ENCODE data around the gene PARP4. TPM values are rescaled to one million over a fixed set of nuclear protein-coding genes. Genes with fewer than 3 reads are reported as not detected.
"Not testable (repeated sequence)": the region's sequence is repeated elsewhere in the genome, so short reads cannot be mapped to it uniquely, and the experiment has no call there.

Gene PARP4
- total and polyA plus RNA-seq, 8 donors = 46.8 to 76.8 (median 54.2) TPM

DNA sequence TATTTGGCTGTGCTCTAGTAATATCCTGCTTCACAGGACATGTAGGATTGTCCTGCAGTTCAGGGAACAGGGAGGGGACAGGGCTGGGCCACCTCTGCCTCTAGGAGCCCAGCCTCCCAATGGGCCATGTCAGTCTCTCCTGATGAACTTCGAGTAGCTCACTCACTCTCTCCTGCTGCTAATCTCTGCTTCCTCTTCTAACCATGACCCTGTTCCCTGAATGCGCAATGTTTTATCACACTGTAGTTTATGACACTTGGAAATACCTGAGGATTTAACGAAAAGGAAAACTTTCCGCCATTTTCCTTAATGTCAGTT is 9.2 kb downstream of the PARP4 start:
- H3K9me3 ChIP-seq = no peaks in the 10 kb centered on the region
- H3K36me3 ChIP-seq = peaks cover 0 to 56% of the 10 kb centered on the region in 2 donors
- intact Hi-C loops (cut with DNase I) = no loop called here
- peaks cover 6 to 29% of the 10 kb centered on the region in 2 donors for H3K4me1 ChIP-seq
- TF ChIP-seq, protein P1, sequence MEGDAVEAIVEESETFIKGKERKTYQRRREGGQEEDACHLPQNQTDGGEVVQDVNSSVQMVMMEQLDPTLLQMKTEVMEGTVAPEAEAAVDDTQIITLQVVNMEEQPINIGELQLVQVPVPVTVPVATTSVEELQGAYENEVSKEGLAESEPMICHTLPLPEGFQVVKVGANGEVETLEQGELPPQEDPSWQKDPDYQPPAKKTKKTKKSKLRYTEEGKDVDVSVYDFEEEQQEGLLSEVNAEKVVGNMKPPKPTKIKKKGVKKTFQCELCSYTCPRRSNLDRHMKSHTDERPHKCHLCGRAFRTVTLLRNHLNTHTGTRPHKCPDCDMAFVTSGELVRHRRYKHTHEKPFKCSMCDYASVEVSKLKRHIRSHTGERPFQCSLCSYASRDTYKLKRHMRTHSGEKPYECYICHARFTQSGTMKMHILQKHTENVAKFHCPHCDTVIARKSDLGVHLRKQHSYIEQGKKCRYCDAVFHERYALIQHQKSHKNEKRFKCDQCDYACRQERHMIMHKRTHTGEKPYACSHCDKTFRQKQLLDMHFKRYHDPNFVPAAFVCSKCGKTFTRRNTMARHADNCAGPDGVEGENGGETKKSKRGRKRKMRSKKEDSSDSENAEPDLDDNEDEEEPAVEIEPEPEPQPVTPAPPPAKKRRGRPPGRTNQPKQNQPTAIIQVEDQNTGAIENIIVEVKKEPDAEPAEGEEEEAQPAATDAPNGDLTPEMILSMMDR (IDR thresholded peaks at IDR 0.05) = no peak
- H3K27me3 ChIP-seq = no peaks in the 10 kb centered on the region
- no peak for DNase-seq
- H3K27ac ChIP-seq = no peak overlapping the region
- H3K4me3 ChIP-seq = no peak overlapping the region
- ATAC-seq = peak; percentile 33

DNA sequence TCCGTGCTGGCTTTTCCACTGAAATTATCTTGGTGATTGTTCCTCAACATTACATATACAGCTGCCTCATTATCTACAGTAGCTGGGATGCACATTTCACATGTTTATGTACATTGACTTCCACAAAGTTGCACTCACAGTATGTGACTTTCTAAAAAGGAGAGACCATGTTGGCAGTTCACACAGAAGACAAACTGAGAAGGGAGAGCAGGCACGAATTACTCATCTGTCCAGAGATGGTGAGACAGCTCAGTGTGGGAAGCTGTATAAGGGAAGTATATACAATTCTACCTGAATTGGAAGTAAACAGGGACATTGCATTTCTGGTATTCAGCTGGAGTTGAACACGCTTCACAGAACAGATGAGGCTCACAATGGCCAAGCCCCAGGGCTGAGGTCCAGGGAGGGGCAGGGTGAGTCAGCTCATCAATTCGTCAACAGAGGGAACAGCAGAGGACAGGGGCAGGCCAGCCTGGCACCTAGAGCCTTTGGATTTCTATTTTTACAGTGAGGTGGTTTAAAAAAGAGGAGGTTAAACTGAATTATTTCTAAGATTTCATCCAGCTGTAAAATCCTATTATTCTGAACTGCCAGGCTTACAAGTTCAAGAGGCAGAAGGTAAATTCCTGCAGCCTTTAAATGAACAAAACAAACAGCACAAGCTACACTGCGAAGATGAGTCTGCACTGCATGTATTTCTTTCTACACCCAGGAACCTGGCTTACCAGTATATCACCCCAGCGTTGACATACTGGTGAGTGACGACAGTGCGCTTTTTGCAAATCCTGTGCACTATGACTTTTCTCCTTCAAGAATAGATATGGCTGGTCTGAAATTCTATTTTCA is 9.8 kb downstream of the PARP4 start:
- intact Hi-C loops (cut with DNase I) = no loop called here
- peaks cover 6 to 28% of the 10 kb centered on the region in 2 donors for H3K4me1 ChIP-seq
- H3K9me3 ChIP-seq = no peaks in the 10 kb centered on the region
- TF ChIP-seq, protein P1 (IDR thresholded peaks at IDR 0.05) = no peak
- H3K27me3 ChIP-seq = no peaks in the 10 kb centered on the region
- H3K36me3 ChIP-seq = peaks cover 0 to 61% of the 10 kb centered on the region in 2 donors
- no peak overlapping the region for H3K27ac ChIP-seq
- ATAC-seq = peak; percentile 81
- no peak overlapping the region for H3K4me3 ChIP-seq
- DNase-seq = no peak

DNA sequence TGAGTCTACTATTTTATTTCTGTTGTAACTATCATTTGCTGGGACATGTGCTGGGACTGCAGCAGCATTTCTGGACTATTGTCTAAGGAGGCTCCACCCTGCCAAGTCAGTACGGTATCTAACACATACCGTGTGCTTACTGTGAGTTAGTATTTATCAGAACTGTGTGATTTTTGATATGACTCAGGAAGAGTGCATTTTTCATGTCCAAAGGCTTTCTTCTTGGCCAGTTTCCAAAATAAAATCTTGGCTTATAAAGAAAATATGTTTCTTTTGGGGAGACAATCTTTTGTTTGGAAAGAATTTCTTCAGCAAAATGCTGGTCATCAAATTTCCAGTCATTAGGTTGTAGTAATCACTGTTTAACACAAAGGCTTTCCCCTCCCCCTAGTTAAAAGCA is 11.6 kb downstream of the PARP4 start:
- Histone ChIP-seq H3K4me1 (peaks cover 6 to 26% of the 10 kb centered on the region in 2 donors), H3K27ac (no peak overlapping the region), H3K4me3 (no peak overlapping the region), H3K36me3 (peaks cover 0 to 66% of the 10 kb centered on the region in 2 donors), H3K27me3 (no peaks in the 10 kb centered on the region), H3K9me3 (no peaks in the 10 kb centered on the region)
- TF ChIP-seq, protein P1 (IDR thresholded peaks at IDR 0.05) = no peak
- intact Hi-C loops (cut with DNase I) = no loop called here
- ATAC-seq (peak; percentile 40), DNase-seq (no peak)

GRCh38 chr13:24497742-24498141 is 14.8 kb downstream of the PARP4 start:
- ATAC-seq (no peak), DNase-seq (no peak)
- H3K4me1 ChIP-seq = peaks cover under 1 to 3% of the 10 kb centered on the region in 2 donors
- TF ChIP-seq, protein P1 (IDR thresholded peaks at IDR 0.05) = no peak
- intact Hi-C loops (cut with DNase I) = no loop called here
- no peak overlapping the region for H3K4me3 ChIP-seq
- peaks cover 3 to 92% of the 10 kb centered on the region in 2 donors for H3K36me3 ChIP-seq
- H3K9me3 ChIP-seq = no peaks in the 10 kb centered on the region
- H3K27ac ChIP-seq = no peak overlapping the region
- H3K27me3 ChIP-seq = no peaks in the 10 kb centered on the region

DNA sequence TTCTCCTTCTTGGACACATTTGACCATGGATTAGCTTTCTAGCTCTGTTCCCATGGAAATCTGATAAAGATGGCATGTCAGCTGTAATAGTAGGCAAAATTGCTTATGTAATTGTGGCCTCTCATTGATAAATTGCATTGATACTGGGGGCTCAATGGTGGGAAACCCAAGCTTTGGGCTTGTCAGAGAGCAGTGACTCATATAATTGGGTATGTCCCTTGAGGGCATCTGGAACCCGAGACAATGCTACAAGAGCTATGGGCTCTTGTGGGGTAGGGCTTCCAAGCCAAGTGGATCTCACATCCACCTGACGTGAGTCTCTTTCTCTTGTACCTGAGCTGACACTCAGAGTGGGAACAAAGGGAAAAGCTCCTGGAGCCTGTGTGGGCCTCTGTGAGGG is 16.3 kb downstream of the PARP4 start:
- ATAC-seq; H3K27me3 ChIP-seq; H3K4me3 ChIP-seq; H3K9me3 ChIP-seq; H3K4me1 ChIP-seq; intact Hi-C loops (cut with DNase I); DNase-seq; H3K27ac ChIP-seq: not testable (repeated sequence)
- H3K36me3 ChIP-seq = peaks cover 3 to 98% of the 10 kb centered on the region in 2 donors

Measured in left lung (tissue), 10 donors.